Fibroblast of lung (primary cell): ENCODE data around the gene MAML2.

Experiments
- EZH2 ChIP-seq: IDR thresholded peaks from 2 replicates; pipeline ENCODE4 v1.5.1; 2012; ENCODE audit warnings: low read length, control low read depth, mild to moderate bottlenecking; ENCODE audit errors: missing control alignments
- TF ChIP-seq, protein P1 (sequence below), 2 donors: IDR thresholded peaks in 1 of 2; conservative IDR thresholded peaks in 1 of 2; 1 replicate in 1 of 2; 2 replicates in 1 of 2; pipeline ENCODE4 v1.5.1; 2011 to 2012; ENCODE audit warnings: low read length in 2 of 2, control low read depth in 1 of 2, inconsistent platforms in 1 of 2, low read depth in 1 of 2, mild to moderate bottlenecking in 1 of 2

DNA sequence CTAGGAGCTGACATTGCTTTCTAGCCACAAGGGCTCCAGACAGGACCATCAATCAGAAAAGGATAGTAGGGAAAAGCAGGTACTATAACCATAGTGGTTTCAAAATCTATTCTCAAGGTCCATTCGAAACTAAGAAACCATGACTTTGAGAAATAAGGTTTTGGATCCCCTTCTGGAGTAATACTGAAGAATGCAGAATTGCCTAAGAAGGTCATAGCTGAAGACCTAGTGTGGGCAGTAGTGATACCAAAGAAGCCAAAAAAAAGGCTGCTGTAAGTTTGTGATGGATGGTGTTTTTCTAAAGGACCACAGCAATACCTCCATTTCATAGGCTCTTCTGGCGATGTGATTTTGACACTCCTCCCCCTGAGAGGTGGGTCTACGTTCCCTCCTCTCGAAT lies 163.1 kb downstream of the MAML2 start:
- TF ChIP-seq, protein P1, sequence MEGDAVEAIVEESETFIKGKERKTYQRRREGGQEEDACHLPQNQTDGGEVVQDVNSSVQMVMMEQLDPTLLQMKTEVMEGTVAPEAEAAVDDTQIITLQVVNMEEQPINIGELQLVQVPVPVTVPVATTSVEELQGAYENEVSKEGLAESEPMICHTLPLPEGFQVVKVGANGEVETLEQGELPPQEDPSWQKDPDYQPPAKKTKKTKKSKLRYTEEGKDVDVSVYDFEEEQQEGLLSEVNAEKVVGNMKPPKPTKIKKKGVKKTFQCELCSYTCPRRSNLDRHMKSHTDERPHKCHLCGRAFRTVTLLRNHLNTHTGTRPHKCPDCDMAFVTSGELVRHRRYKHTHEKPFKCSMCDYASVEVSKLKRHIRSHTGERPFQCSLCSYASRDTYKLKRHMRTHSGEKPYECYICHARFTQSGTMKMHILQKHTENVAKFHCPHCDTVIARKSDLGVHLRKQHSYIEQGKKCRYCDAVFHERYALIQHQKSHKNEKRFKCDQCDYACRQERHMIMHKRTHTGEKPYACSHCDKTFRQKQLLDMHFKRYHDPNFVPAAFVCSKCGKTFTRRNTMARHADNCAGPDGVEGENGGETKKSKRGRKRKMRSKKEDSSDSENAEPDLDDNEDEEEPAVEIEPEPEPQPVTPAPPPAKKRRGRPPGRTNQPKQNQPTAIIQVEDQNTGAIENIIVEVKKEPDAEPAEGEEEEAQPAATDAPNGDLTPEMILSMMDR (conservative IDR thresholded peaks at IDR 0.05 in 1 of 2, IDR thresholded peaks at IDR 0.05 in 1 of 2; ENCODE audit: low read depth in 1 of 2, low read length in 2 of 2) = no peak
- TF ChIP-seq EZH2 = no peak
